Urinary bladder (tissue), 4 donors: Measurements from ENCODE around the gene VPS37B. TPM values are rescaled to one million over a fixed set of nuclear protein-coding genes. Genes with fewer than 3 reads are reported as not detected.
"Not testable (repeated sequence)": the region's sequence is repeated elsewhere in the genome, so short reads cannot be mapped to it uniquely, and the experiment has no call there.

Experiments
- DNase-seq: peaks from one replicate; pipeline ENCODE4 v3.0.0-alpha.2; 2015; ENCODE audit errors: extremely low spot score
- H3K27ac ChIP-seq: one replicate; pipeline ENCODE4 v1.5.1; 2013; ENCODE audit warnings: low read depth, mild to moderate bottlenecking, moderate library complexity
- H3K36me3 ChIP-seq: one replicate; pipeline ENCODE4 v1.6.1; 2013; ENCODE audit warnings: mild to moderate bottlenecking, moderate library complexity; ENCODE audit not compliant: insufficient read depth
- H3K4me1 ChIP-seq: one replicate; pipeline ENCODE4 v1.6.1; 2013; ENCODE audit warnings: mild to moderate bottlenecking, moderate library complexity; ENCODE audit not compliant: insufficient read depth
- H3K4me3 ChIP-seq: one replicate; pipeline ENCODE4 v1.5.1; 2013; ENCODE audit warnings: low read depth, low read length
- WGBS: extraction: QIAGEN DNeasy Blood & Tissue Kit; methylation state at CpG from one replicate; pipeline ENCODE4 v1.1.7; 2013; 5-methylcytosine and 5-hydroxymethylcytosine counted together
- polyA plus RNA-seq: library from polyadenylated mRNA; stranded (reverse); fragments of 200-250 nt; gene quantifications from one replicate; pipeline ENCODE4 v1.2.3, GENCODE V29; 2013
- total RNA-seq: library from RNA; depleted of rRNA; stranded (reverse); fragments of >200 nt; gene quantifications from one replicate; pipeline ENCODE4 v1.2.3, GENCODE V29; 2014
- donor health status: healthy with polysubstance abuse.
- donor health status: healthy.

The VPS37B gene, protein sequence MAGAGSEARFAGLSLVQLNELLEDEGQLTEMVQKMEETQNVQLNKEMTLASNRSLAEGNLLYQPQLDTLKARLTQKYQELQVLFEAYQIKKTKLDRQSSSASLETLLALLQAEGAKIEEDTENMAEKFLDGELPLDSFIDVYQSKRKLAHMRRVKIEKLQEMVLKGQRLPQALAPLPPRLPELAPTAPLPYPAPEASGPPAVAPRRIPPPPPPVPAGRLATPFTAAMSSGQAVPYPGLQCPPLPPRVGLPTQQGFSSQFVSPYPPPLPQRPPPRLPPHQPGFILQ
- total RNA-seq (18.9 TPM), polyA plus RNA-seq (25.2 TPM)

DNA sequence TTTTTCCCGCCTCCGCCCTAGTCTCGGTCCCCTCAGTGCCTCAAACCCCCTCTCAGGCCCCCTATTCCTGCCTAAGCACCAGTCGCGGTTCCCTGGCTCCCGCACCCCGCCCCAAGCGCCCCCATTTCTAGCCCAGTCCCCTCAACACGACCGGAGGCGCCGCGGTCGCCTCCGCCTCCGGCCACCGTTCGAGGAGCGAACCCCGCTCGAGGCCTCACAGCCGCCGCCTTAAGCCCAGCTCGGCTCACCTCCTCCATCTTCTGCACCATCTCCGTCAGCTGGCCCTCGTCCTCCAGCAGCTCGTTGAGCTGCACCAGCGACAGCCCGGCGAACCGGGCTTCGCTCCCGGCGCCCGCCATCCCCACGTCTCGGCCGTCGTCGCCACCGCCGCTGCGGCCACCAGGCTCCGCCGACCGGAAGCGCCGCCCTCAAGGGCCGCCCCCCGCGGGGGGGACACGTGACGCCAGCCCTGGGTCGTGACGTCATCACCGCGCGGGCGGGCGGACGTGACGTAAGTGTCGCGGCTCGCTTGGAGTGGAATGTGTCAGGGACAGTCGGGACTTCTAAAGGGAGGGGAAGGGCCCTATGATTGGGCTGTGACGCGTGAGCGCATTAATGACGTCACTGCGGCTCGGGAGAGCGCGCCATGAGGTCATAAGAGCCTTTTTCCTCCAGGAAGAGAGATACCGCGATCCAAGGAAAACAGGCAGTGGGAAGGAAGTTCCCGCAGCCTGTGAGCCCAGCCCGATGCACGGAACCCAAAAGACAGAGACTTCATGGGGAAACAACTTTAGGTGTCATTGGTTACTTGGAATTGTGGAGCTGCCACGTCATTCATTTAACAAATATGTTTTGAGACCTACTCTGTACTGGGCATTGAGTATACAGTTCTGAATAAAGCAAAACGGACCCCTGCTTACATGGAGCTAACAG is at the start of gene VPS37B:
Gene VPS37B (minus strand): TSS at position 421 of the 933 bp plus-strand sequence. CDS start 62 bp downstream, at position 359.
- no peak for DNase-seq
- Histone ChIP-seq H3K4me1 (peaks cover 8% of the 10 kb centered on the region), H3K4me3 (peak within 1 kb of the TSS; percentile 82), H3K36me3 (no peaks in the 10 kb centered on the region), H3K27ac (peak within 1 kb of the TSS; percentile 93)
- WGBS: 8% methylated on average over 81 of the region's 81 CpGs

GRCh38 chr12:122944605-122945592 is 49.0 kb upstream of the VPS37B start:
- no peak for DNase-seq
- no peak overlapping the region for H3K4me3 ChIP-seq
- H3K27ac ChIP-seq: no peak overlapping the region
- H3K4me1 ChIP-seq: no peaks in the 10 kb centered on the region
- H3K36me3 ChIP-seq: no peaks in the 10 kb centered on the region
- WGBS: 73% methylated on average over 14 of the region's 14 CpGs

DNA sequence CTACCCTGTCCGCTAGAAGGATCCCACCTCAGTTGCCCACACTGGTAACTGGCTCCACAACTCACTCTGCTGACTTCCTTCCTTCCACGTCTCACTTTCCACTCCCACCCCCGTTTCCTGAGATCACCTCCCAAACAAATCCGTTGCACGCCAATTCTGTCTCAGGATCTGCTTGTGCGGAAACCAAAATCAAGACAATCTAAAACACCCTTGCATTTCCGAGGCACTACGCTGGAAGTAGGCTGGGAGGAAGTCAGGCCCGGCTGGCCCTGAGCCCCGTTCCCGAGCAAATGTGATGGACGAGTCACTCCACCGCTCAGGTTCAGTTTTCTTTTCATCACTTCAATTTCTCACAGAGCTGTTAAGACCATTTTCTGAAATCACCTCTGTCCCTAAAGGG is 47.3 kb upstream of the VPS37B start:
- no peak overlapping the region for H3K4me3 ChIP-seq
- no peaks in the 10 kb centered on the region for H3K4me1 ChIP-seq
- H3K36me3 ChIP-seq: no peaks in the 10 kb centered on the region
- DNase-seq: no peak
- WGBS: 66% methylated on average over 13 of the region's 13 CpGs
- H3K27ac ChIP-seq: no peak overlapping the region

GRCh38 chr12:122942637-122943036 is 46.7 kb upstream of the VPS37B start:
- Histone ChIP-seq H3K4me1 (no peaks in the 10 kb centered on the region), H3K4me3 (no peak overlapping the region), H3K27ac (no peak overlapping the region), H3K36me3 (no peaks in the 10 kb centered on the region)
- DNase-seq: no peak
- 96% methylated on average over 2 of the region's 2 CpGs for WGBS

DNA sequence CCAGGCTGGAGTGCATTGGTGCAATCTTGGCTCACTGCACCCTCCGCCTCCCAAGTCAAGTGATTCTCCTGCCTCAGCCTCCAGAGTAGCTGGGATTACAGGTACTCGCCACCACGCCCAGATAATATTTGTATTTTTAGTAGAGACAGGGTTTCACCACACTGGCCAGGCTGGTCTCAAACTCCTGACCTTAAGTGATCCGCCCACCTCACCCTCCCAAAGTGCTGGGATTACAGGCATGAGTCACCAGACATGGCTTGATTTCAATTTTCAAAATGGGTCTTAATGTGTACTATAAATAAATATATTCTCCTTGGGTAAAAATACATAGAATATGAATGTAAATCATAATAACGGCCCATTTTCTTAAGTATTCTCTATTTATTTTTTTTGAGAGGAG is 45.4 kb upstream of the VPS37B start:
- 70% methylated on average over 5 of the region's 5 CpGs for WGBS
- not testable (repeated sequence) for H3K36me3 ChIP-seq, H3K4me3 ChIP-seq, DNase-seq, H3K4me1 ChIP-seq, H3K27ac ChIP-seq

DNA sequence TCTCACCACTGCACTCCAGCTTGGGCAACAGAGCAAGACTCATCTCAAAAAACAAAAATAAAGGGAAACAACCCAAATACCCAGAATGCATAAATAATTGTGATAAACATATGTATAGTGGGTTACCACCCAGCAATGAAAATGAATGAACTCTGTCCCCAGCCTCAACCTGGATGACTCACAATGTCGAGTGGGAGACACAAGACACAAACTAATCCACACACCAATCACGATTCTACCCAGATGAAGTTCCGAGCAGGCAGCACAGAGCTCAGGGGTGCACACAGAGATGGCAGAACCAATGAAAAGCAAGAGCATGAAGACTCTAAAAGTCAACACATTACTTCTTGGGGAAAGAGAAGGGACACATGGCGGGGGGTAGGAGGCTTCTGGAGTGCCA is 43.2 kb upstream of the VPS37B start:
- H3K36me3 ChIP-seq: no peaks in the 10 kb centered on the region
- H3K27ac ChIP-seq: no peak overlapping the region
- no peaks in the 10 kb centered on the region for H3K4me1 ChIP-seq
- 87% methylated on average over 4 of the region's 4 CpGs for WGBS
- no peak for DNase-seq
- H3K4me3 ChIP-seq: no peak overlapping the region

DNA sequence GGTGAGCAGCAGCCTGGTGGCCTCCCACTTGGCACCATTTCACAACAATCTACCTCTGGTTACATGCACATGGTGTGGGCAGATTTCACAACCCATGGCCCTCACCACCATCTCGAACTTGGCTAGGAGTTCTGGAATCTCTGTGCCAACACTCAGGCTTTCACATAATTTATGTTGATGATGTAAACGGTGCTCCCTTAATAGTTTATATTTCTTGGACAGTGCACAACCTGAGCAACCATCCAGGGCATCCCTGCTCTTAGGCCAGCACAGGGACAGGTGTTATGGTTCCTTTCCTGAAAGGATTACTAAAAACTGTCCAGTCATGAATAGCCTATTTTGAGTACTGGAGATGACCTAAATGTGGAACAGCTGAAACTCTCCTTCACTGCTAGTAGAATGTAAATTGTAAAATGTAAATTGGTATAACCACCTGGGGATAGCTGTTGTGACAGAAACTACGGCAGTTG is 41.7 kb upstream of the VPS37B start:
- H3K4me3 ChIP-seq: no peak overlapping the region
- 81% methylated on average over 3 of the region's 3 CpGs for WGBS
- no peak for DNase-seq
- no peaks in the 10 kb centered on the region for H3K36me3 ChIP-seq
- no peaks in the 10 kb centered on the region for H3K4me1 ChIP-seq
- H3K27ac ChIP-seq: no peak overlapping the region

GRCh38 chr12:122935318-122935717 is 39.4 kb upstream of the VPS37B start:
- H3K4me1 ChIP-seq: no peaks in the 10 kb centered on the region
- 89% methylated on average over 8 of the region's 8 CpGs for WGBS
- no peak overlapping the region for H3K27ac ChIP-seq
- no peak overlapping the region for H3K4me3 ChIP-seq
- no peaks in the 10 kb centered on the region for H3K36me3 ChIP-seq
- no peak for DNase-seq

- no peaks in the 10 kb centered on the region for H3K4me1 ChIP-seq
- H3K36me3 ChIP-seq: no peaks in the 10 kb centered on the region
- no peak for DNase-seq
- 75% methylated on average over 3 of the region's 3 CpGs for WGBS
- no peak overlapping the region for H3K27ac ChIP-seq
- no peak overlapping the region for H3K4me3 ChIP-seq
Observed at GRCh38 chr12:122934722-122935121, 38.8 kb upstream of the VPS37B start.

DNA sequence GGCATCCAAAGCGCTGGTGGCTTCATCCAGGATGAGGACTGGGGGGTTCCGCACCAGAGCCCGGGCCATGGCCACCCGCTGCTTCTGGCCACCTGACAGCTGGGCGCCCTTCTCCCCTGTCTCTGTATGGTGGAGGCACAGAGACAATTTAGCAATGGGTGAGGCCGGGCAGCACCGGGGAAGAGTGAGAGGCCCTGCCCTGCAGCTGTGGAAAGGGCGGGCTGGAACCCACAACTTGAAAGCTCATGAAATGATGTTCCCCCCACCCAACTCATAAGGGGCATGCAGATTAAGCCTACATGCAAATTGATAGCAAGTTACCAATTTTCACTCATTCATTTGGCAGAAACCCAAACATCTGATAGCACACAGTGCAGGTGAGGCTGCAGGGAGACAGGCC is 36.3 kb upstream of the VPS37B start:
- DNase-seq: no peak
- no peaks in the 10 kb centered on the region for H3K4me1 ChIP-seq
- no peak overlapping the region for H3K27ac ChIP-seq
- WGBS: 97% methylated on average over 8 of the region's 8 CpGs
- no peaks in the 10 kb centered on the region for H3K36me3 ChIP-seq
- no peak overlapping the region for H3K4me3 ChIP-seq

GRCh38 chr12:122929812-122930211 is 33.9 kb upstream of the VPS37B start:
- WGBS: 96% methylated on average over 23 of the region's 23 CpGs
- H3K4me3 ChIP-seq: no peak overlapping the region

GRCh38 chr12:122929148-122929538 is 33.2 kb upstream of the VPS37B start:
- WGBS: 92% methylated on average over 14 of the region's 14 CpGs
- DNase-seq: no peak
- Histone ChIP-seq H3K4me1 (no peaks in the 10 kb centered on the region), H3K36me3 (no peaks in the 10 kb centered on the region), H3K4me3 (no peak overlapping the region), H3K27ac (no peak overlapping the region)

More at GRCh38 chr12:122929812-122930211, 33.9 kb upstream of the VPS37B start:
- DNase-seq: no peak
- H3K4me1 ChIP-seq: no peaks in the 10 kb centered on the region
- no peak overlapping the region for H3K27ac ChIP-seq
- H3K36me3 ChIP-seq: no peaks in the 10 kb centered on the region
